ENCODE data around the gene GPR176.

GPR176 gene

GRCh38 chr15:39960411-39960810, 40.3 kb upstream of the GPR176 start:
- DNase-seq (ENCODE audit: extremely low read depth, low read depth) = no peak
- no peak for TF ChIP-seq CTCF (IDR thresholded peaks at IDR 0.05; ENCODE audit: low read depth, low read length)

- TF ChIP-seq CTCF (IDR thresholded peaks at IDR 0.05; ENCODE audit: low read depth, low read length) = no peak
Measured at GRCh38 chr15:39959411-39959810, 39.3 kb upstream of the GPR176 start.

GRCh38 chr15:39957481-39957880, 37.4 kb upstream of the GPR176 start:
- no peak for TF ChIP-seq CTCF (IDR thresholded peaks at IDR 0.05; ENCODE audit: low read depth, low read length)
- no peak for DNase-seq (ENCODE audit: extremely low read depth, low read depth)

More at GRCh38 chr15:39959411-39959810, 39.3 kb upstream of the GPR176 start:
- DNase-seq (ENCODE audit: extremely low read depth, low read depth) = no peak

- no peak for DNase-seq (ENCODE audit: extremely low read depth, low read depth)
- no peak for TF ChIP-seq CTCF (IDR thresholded peaks at IDR 0.05; ENCODE audit: low read depth, low read length)
Measured at GRCh38 chr15:39953521-39953920, 33.5 kb upstream of the GPR176 start.

GRCh38 chr15:39951561-39951960, 31.5 kb upstream of the GPR176 start:
- TF ChIP-seq CTCF (IDR thresholded peaks at IDR 0.05; ENCODE audit: low read depth, low read length) = no peak
- DNase-seq (ENCODE audit: extremely low read depth, low read depth) = no peak

- TF ChIP-seq CTCF (IDR thresholded peaks at IDR 0.05; ENCODE audit: low read depth, low read length) = no peak
- DNase-seq (ENCODE audit: extremely low read depth, low read depth) = no peak
Measured at GRCh38 chr15:39948817-39949216, 28.8 kb upstream of the GPR176 start.

- TF ChIP-seq CTCF (IDR thresholded peaks at IDR 0.05; ENCODE audit: low read depth, low read length) = no peak
- DNase-seq (ENCODE audit: extremely low read depth, low read depth) = no peak
Measured at GRCh38 chr15:39947401-39948197, 27.5 kb upstream of the GPR176 start.
